Spinal cord (tissue), 10 donors: ENCODE measurements around the gene TINCR. TPM values are rescaled to one million over a fixed set of nuclear protein-coding genes. Genes with fewer than 3 reads are reported as not detected.

ENCODE experiments used
- DNase-seq, 6 donors: peaks; one replicate each; pipeline versions ENCODE4 v3.0.0 to v3.0.0-alpha.2; 2013 to 2015; ENCODE audit warnings: low spot score in 6 of 6, low read depth in 4 of 6
- H3K27ac ChIP-seq: one replicate; pipeline ENCODE4 v1.5.1; 2013; ENCODE audit warnings: low read depth, low read length, control low read depth
- H3K27me3 ChIP-seq: one replicate; pipeline ENCODE4 v1.6.1; 2013; ENCODE audit warnings: low read length; ENCODE audit not compliant: control insufficient read depth, insufficient read depth
- H3K36me3 ChIP-seq: one replicate; pipeline ENCODE4 v1.6.1; 2013; ENCODE audit warnings: low read length; ENCODE audit not compliant: control insufficient read depth, insufficient read depth
- H3K4me1 ChIP-seq: one replicate; pipeline ENCODE4 v1.6.1; 2013; ENCODE audit warnings: low read length; ENCODE audit not compliant: control insufficient read depth, insufficient read depth
- H3K4me3 ChIP-seq: one replicate; pipeline ENCODE4 v1.5.1; 2013; ENCODE audit warnings: low read depth, low read length, control low read depth
- H3K9me3 ChIP-seq: one replicate; pipeline ENCODE4 v1.6.1; 2013; ENCODE audit warnings: low read length; ENCODE audit not compliant: control insufficient read depth, insufficient read depth
- whole genome bisulfite sequencing: methylation state at CpG from one replicate; pipeline ENCODE4 v1.1.5; 2013; ENCODE audit warnings: missing lambda C conversion rate; ENCODE audit not compliant: insufficient coverage; 5-methylcytosine and 5-hydroxymethylcytosine counted together
- polyA plus RNA-seq, 2 donors: library from polyadenylated mRNA; unstranded; fragments of 120-200 nt; gene quantifications; one replicate each; pipeline ENCODE4 v1.2.1, GENCODE V29; 2013; ENCODE audit not compliant: insufficient read length in 2 of 2
- total RNA-seq, 2 donors: library from RNA; depleted of rRNA in 1 of 2; stranded (reverse); fragments of 120-200 nt in 1 of 2; fragments of >200 nt in 1 of 2; gene quantifications; one replicate each; pipeline versions ENCODE4 v1.2.3 to v1.2.4, GENCODE V29; 2013 to 2014
- donor health status: healthy.

The TINCR gene
- total and polyA plus RNA-seq, 4 donors = 0.94 to 5.1 (median 2.6) TPM

DNA sequence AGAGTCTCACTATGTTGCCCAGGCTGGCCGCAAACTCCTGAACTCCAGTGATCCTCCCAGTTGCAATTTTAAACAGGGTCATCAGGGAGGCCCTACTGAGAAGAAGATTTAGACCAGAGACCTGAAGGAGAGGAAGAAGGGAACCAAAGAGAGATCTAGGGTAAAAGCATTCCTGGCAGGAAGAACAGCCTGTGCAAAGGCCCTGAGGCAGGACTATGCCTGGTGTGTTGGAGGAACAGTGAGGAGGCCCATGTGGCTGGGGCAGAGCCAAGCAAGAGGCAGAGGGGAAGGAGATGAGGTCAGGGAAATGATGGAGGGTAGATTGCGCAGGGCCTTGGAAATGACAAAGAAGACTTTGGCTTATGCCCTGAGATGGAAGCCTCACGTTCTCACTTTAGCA lies 34.5 kb downstream of the TINCR start:
- Histone ChIP-seq H3K9me3 (peaks cover 6% of the 10 kb centered on the region), H3K36me3 (no peaks in the 10 kb centered on the region), H3K4me1 (peaks cover 11% of the 10 kb centered on the region), H3K27ac (no peak overlapping the region), H3K27me3 (no peaks in the 10 kb centered on the region), H3K4me3 (no peak overlapping the region)
- DNase-seq = no peak
- WGBS = 100% methylated on average over 1 of the region's 3 CpGs

DNA sequence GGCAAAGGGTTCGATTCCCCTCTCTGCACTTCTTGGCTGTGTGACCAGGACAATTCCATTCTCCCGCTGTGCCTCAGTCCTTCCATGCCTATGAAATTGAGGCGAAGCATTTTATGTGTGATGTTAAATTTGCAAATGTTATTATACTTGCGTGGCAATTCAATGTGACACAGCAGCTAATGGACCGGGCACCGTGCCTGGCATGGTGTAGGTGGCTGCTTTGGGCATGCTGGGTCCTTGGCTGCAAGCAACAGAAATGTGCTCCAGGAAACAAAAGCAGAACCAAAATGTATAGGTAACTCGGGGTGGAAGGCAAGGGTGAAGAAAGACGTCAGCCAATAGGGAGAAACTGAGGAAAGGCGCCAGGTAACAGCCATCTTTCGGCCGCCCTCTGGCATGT lies 37.1 kb downstream of the TINCR start:
- no peak for DNase-seq
- Histone ChIP-seq H3K36me3 (no peaks in the 10 kb centered on the region), H3K4me1 (no peaks in the 10 kb centered on the region), H3K27me3 (no peaks in the 10 kb centered on the region), H3K9me3 (peaks cover 6% of the 10 kb centered on the region), H3K4me3 (no peak overlapping the region), H3K27ac (no peak overlapping the region)
- 81% methylated on average over 10 of the region's 11 CpGs for WGBS

- H3K9me3 ChIP-seq = no peaks in the 10 kb centered on the region
- no peaks in the 10 kb centered on the region for H3K27me3 ChIP-seq
- no peak for DNase-seq
- H3K27ac ChIP-seq = no peak overlapping the region
- H3K4me1 ChIP-seq = peaks cover 3% of the 10 kb centered on the region
- H3K36me3 ChIP-seq = no peaks in the 10 kb centered on the region
- 93% methylated on average over 4 of the region's 6 CpGs for WGBS
- no peak overlapping the region for H3K4me3 ChIP-seq
These were observed 41.1 kb downstream of the TINCR start for GRCh38 chr19:5526691-5527090.

GRCh38 chr19:5524081-5524480 lies 43.7 kb downstream of the TINCR start:
- WGBS = 60% methylated on average over 3 of the region's 6 CpGs
- peaks cover 3% of the 10 kb centered on the region for H3K4me1 ChIP-seq
- H3K27ac ChIP-seq = no peak overlapping the region
- H3K36me3 ChIP-seq = no peaks in the 10 kb centered on the region
- DNase-seq = no peak
- H3K27me3 ChIP-seq = no peaks in the 10 kb centered on the region
- no peaks in the 10 kb centered on the region for H3K9me3 ChIP-seq
- H3K4me3 ChIP-seq = no peak overlapping the region

- Histone ChIP-seq H3K36me3 (no peaks in the 10 kb centered on the region), H3K4me3 (no peak overlapping the region), H3K27ac (no peak overlapping the region), H3K27me3 (no peaks in the 10 kb centered on the region), H3K9me3 (no peaks in the 10 kb centered on the region), H3K4me1 (peaks cover 3% of the 10 kb centered on the region)
- WGBS = 77% methylated on average over 10 of the region's 11 CpGs
- no peak for DNase-seq
These were observed 45.6 kb downstream of the TINCR start for GRCh38 chr19:5522106-5522505.

DNA sequence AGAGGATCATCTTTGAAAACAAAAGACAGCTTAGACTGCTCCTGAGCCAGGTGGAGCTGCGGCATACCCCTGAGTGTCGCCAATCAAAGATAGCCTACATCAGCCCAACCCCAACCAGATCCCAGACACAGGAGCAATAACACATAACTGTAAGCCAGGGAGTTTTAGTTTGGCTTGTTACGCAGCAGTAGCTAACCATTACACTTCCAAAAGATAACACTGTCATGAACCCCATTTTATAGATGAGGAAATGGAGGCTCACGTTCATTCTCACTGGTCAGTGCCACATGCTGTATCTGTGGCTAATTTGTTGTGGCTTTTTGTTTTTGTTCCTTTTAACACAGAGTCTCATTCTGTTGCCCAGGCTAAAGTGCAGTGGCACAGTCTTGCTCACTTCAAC lies 47.3 kb downstream of the TINCR start:
- no peak overlapping the region for H3K27ac ChIP-seq
- no CpG with 5 or more reads among the region's 4 CpGs for WGBS
- H3K27me3 ChIP-seq = no peaks in the 10 kb centered on the region
- no peak overlapping the region for H3K4me3 ChIP-seq
- H3K4me1 ChIP-seq = peaks cover 3% of the 10 kb centered on the region
- no peak for DNase-seq
- H3K36me3 ChIP-seq = no peaks in the 10 kb centered on the region
- no peaks in the 10 kb centered on the region for H3K9me3 ChIP-seq

DNA sequence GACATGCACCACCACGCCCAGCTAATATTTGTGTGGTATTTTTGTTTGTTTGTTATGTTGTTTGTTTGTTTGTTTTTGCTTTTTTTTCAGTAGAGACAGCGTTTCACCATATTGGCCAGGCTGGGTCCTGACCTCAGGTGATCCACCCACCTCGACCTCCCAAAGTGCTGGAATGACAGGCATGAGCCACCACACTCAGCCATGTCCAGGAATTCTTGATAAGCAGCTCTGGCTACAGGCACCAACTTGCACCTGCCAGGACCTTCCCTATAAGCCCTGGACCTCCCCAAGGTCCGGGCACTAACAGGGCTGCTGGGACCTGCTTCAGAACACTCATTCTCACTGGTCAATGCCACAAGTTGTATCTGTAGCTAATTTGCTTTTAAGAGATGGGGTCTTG lies 48.7 kb downstream of the TINCR start:
- no peaks in the 10 kb centered on the region for H3K27me3 ChIP-seq
- peaks cover 3% of the 10 kb centered on the region for H3K4me1 ChIP-seq
- H3K9me3 ChIP-seq = no peaks in the 10 kb centered on the region
- no peak overlapping the region for H3K27ac ChIP-seq
- DNase-seq = no peak
- H3K36me3 ChIP-seq = no peaks in the 10 kb centered on the region
- no peak overlapping the region for H3K4me3 ChIP-seq
- 85% methylated on average over 3 of the region's 4 CpGs for WGBS

- Histone ChIP-seq H3K27me3 (no peaks in the 10 kb centered on the region), H3K4me3 (no peak overlapping the region), H3K9me3 (no peaks in the 10 kb centered on the region), H3K27ac (no peak overlapping the region), H3K4me1 (no peaks in the 10 kb centered on the region), H3K36me3 (no peaks in the 10 kb centered on the region)
- WGBS = 84% methylated on average over 4 of the region's 5 CpGs
- DNase-seq = no peak
These were observed 52.0 kb downstream of the TINCR start for GRCh38 chr19:5515737-5516136.

- Histone ChIP-seq H3K27ac (no peak overlapping the region), H3K36me3 (no peaks in the 10 kb centered on the region), H3K4me3 (no peak overlapping the region), H3K9me3 (no peaks in the 10 kb centered on the region), H3K4me1 (no peaks in the 10 kb centered on the region), H3K27me3 (no peaks in the 10 kb centered on the region)
- WGBS = 30% methylated on average over 2 of the region's 3 CpGs
- no peak for DNase-seq
These were observed 53.8 kb downstream of the TINCR start for GRCh38 chr19:5514001-5514400.

- no peaks in the 10 kb centered on the region for H3K9me3 ChIP-seq
- H3K4me1 ChIP-seq = peaks cover 2% of the 10 kb centered on the region
- 71% methylated on average over 23 of the region's 23 CpGs for whole genome bisulfite sequencing
- no peak for DNase-seq
- H3K4me3 ChIP-seq = no peak overlapping the region
- no peaks in the 10 kb centered on the region for H3K36me3 ChIP-seq
- no peak overlapping the region for H3K27ac ChIP-seq
- no peaks in the 10 kb centered on the region for H3K27me3 ChIP-seq
These were observed 55.0 kb downstream of the TINCR start for GRCh38 chr19:5512715-5513114.
